A673 (cell line): ENCODE measurements around the gene GSX2. TPM values are rescaled to one million over a fixed set of nuclear protein-coding genes. Genes with fewer than 3 reads are reported as not detected.

Experiments
- BruUV-seq: library from RNA; stranded (reverse); fragments of 400-500 nt; replicated peaks from 2 replicates; lab custom pipeline; 2021; lab: Mats Ljungman, UMichigan
- CTCF ChIA-PET: fragments of 300-600 bp; sonication (Branson Sonifier 250); formaldehyde crosslinking; loops from one replicate; lab custom pipeline; 2022; ENCODE audit warnings: antibody characterized with exemption; lab: Charles Lee
- POLR2A ChIA-PET: fragments of 300-600 bp; sonication (Branson Sonifier 250); formaldehyde crosslinking; loops from one replicate; lab custom pipeline; 2022; ENCODE audit warnings: antibody characterized with exemption; ENCODE audit not compliant: low non-redundant PET; lab: Charles Lee
- DNase-seq: peaks from one replicate; pipeline ENCODE4 v3.0.0-alpha.2; 2015; ENCODE audit warnings: low spot score
- H3K27ac ChIP-seq: fragments of 200-600 bp; sonication (generic); 2 replicates; pipeline ENCODE4 v1.5.1; 2016; ENCODE audit warnings: mixed run types, low read depth, mild to moderate bottlenecking, mixed read lengths, antibody characterized with exemption, low read length; ENCODE audit not compliant: poor library complexity, severe bottlenecking
- H3K27me3 ChIP-seq: fragments of 200-600 bp; sonication (generic); replicated peaks from 2 replicates; pipeline ENCODE4 v1.6.1; 2017; ENCODE audit warnings: mixed run types, low read depth, mild to moderate bottlenecking, mixed read lengths, antibody characterized with exemption, low read length; ENCODE audit not compliant: insufficient read depth, poor library complexity
- H3K36me3 ChIP-seq: fragments of 200-600 bp; sonication (generic); 2 replicates; pipeline ENCODE4 v1.6.1; 2016; ENCODE audit warnings: mixed run types, mild to moderate bottlenecking, mixed read lengths, antibody characterized with exemption, low read length; ENCODE audit not compliant: insufficient read depth, poor library complexity, severe bottlenecking
- H3K4me1 ChIP-seq: fragments of 200-600 bp; sonication (generic); 2 replicates; pipeline ENCODE4 v1.6.1; 2017; ENCODE audit warnings: mixed run types, mild to moderate bottlenecking, mixed read lengths, antibody characterized with exemption, low read length; ENCODE audit not compliant: insufficient read depth, poor library complexity, severe bottlenecking
- H3K4me3 ChIP-seq: fragments of 200-600 bp; sonication (generic); 2 replicates; pipeline ENCODE4 v1.5.1; 2016; ENCODE audit warnings: low read depth, mixed run types, mild to moderate bottlenecking, mixed read lengths, low read length; ENCODE audit not compliant: poor library complexity, severe bottlenecking
- H3K9me3 ChIP-seq: fragments of 200-600 bp; sonication (generic); 2 replicates; pipeline ENCODE4 v1.6.1; 2016; ENCODE audit warnings: mixed run types, low read depth, mild to moderate bottlenecking, mixed read lengths, antibody characterized with exemption, low read length; ENCODE audit not compliant: poor library complexity, severe bottlenecking
- CTCF ChIP-seq: fragments of 300-800, 200-600 bp; sonication (generic); conservative IDR thresholded peaks from 2 replicates; pipeline ENCODE4 v1.5.1; 2017; ENCODE audit warnings: low read depth, mild to moderate bottlenecking, antibody characterized with exemption, low read length, moderate library complexity, mixed read lengths
- EZH2 ChIP-seq: fragments of 200-600 bp; sonication (generic); IDR thresholded peaks from 2 replicates; pipeline ENCODE4 v1.6.1; 2017; ENCODE audit warnings: borderline replicate concordance, low read depth, mild to moderate bottlenecking, mixed read lengths, antibody characterized with exemption, low read length; ENCODE audit not compliant: poor library complexity, severe bottlenecking
- intact Hi-C: fragments of 100-400 bp; cut with micrococcal nuclease; formaldehyde crosslinking; loops from one replicate; pipeline ENCODE4 v1.10.0; 2022; ENCODE audit not compliant: unreplicated experiment
- total RNA-seq: library from RNA; stranded (reverse); gene quantifications from 2 replicates; pipeline ENCODE4 v1.2.3, GENCODE V29; 2021

The GSX2 gene
- total RNA-seq, 1 experiment from 2014 or later = not detected

GRCh38 chr4:54144661-54145171 lies 44.8 kb downstream of the GSX2 start:
- ChIA-PET POLR2A (no interaction called here), CTCF (no interaction called here)
- Histone ChIP-seq H3K4me1 (no peaks in the 10 kb centered on the region), H3K4me3 (no peak overlapping the region), H3K27ac (no peak overlapping the region), H3K27me3 (no peaks in the 10 kb centered on the region), H3K9me3 (no peaks in the 10 kb centered on the region), H3K36me3 (no peaks in the 10 kb centered on the region)
- no peak for DNase-seq
- intact Hi-C loops = no loop called here
- TF ChIP-seq CTCF (no peak), EZH2 (no peak)
- no TSS peak for BruUV-seq

- no peak for TF ChIP-seq CTCF
- TF ChIP-seq EZH2 = no peak
- Histone ChIP-seq H3K4me3 (no peak overlapping the region), H3K4me1 (no peaks in the 10 kb centered on the region), H3K27me3 (no peaks in the 10 kb centered on the region), H3K9me3 (no peaks in the 10 kb centered on the region), H3K27ac (no peak overlapping the region), H3K36me3 (no peaks in the 10 kb centered on the region)
- POLR2A ChIA-PET = no interaction called here
- intact Hi-C loops = no loop called here
- CTCF ChIA-PET = no interaction called here
- DNase-seq = no peak
- BruUV-seq = no TSS peak
These were observed 46.2 kb downstream of the GSX2 start for GRCh38 chr4:54146139-54146538.

- H3K36me3 ChIP-seq = no peaks in the 10 kb centered on the region
- BruUV-seq = no TSS peak
- H3K4me3 ChIP-seq = no peak overlapping the region
- no peak for DNase-seq
- TF ChIP-seq EZH2 = no peak
- no peak for TF ChIP-seq CTCF
- ChIA-PET POLR2A (no interaction called here), CTCF (no interaction called here)
- H3K27ac ChIP-seq = no peak overlapping the region
- H3K4me1 ChIP-seq = no peaks in the 10 kb centered on the region
- no peaks in the 10 kb centered on the region for H3K27me3 ChIP-seq
- intact Hi-C loops = no loop called here
- H3K9me3 ChIP-seq = no peaks in the 10 kb centered on the region
These were observed 49.4 kb downstream of the GSX2 start for GRCh38 chr4:54149323-54149722.

Other genes with a start within 250 kb of the GSX2 start
- 5.4 and 8.1 TPM in 2 replicates for gene CHIC2, start 35.6 kb upstream of the GSX2 start, total RNA-seq
- gene PDGFRA, start 129.1 kb downstream of the GSX2 start, total RNA-seq = 0.24 and 0.66 TPM in 2 replicates